Measurements from ENCODE around the gene RLN3.

Gene RLN3, protein sequence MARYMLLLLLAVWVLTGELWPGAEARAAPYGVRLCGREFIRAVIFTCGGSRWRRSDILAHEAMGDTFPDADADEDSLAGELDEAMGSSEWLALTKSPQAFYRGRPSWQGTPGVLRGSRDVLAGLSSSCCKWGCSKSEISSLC

DNA sequence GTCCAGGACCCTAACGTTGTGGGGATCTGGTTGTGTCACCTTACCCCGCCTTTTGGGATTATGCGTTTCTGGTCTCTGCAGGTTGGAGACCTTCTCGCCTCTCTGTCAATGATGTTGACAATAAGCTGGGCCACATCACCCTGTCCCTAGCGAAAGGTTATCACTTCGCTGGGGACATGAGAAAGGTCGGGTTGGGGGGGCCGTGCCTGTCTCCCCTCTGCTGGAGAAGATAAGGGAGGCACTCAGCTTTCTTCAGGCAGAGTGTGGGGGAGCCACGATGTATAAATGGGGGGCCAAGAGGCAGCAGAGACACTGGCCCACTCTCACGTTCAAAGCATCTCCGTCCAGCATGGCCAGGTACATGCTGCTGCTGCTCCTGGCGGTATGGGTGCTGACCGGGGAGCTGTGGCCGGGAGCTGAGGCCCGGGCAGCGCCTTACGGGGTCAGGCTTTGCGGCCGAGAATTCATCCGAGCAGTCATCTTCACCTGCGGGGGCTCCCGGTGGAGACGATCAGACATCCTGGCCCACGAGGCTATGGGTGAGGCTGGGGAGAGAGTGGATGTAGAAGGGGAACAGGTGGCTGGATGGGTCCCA is at the start of gene RLN3:
Gene RLN3, plus strand, starts transcription at position 293 of the 595 bp plus-strand sequence. Its CDS starts 57 bp downstream, at position 350.
- no peak within 1 kb of the TSS for H3K4me3 ChIP-seq (ENCODE audit: low read depth, low read length)
- no peak for DNase-seq (ENCODE audit: low read depth)
- TF ChIP-seq, protein P1, sequence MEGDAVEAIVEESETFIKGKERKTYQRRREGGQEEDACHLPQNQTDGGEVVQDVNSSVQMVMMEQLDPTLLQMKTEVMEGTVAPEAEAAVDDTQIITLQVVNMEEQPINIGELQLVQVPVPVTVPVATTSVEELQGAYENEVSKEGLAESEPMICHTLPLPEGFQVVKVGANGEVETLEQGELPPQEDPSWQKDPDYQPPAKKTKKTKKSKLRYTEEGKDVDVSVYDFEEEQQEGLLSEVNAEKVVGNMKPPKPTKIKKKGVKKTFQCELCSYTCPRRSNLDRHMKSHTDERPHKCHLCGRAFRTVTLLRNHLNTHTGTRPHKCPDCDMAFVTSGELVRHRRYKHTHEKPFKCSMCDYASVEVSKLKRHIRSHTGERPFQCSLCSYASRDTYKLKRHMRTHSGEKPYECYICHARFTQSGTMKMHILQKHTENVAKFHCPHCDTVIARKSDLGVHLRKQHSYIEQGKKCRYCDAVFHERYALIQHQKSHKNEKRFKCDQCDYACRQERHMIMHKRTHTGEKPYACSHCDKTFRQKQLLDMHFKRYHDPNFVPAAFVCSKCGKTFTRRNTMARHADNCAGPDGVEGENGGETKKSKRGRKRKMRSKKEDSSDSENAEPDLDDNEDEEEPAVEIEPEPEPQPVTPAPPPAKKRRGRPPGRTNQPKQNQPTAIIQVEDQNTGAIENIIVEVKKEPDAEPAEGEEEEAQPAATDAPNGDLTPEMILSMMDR (IDR thresholded peaks at IDR 0.05; ENCODE audit: low read depth, low read length) = no peak
- no peak for TF ChIP-seq MYC (IDR thresholded peaks at IDR 0.05; ENCODE audit: low read depth, low read length)
- TF ChIP-seq, protein P2, sequence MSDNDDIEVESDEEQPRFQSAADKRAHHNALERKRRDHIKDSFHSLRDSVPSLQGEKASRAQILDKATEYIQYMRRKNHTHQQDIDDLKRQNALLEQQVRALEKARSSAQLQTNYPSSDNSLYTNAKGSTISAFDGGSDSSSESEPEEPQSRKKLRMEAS (IDR thresholded peaks at IDR 0.05; ENCODE audit: low read depth, low read length) = no peak
- TF ChIP-seq POLR2A (IDR thresholded peaks at IDR 0.05; ENCODE audit: extremely low read depth, insufficient read length) = no peak

DNA sequence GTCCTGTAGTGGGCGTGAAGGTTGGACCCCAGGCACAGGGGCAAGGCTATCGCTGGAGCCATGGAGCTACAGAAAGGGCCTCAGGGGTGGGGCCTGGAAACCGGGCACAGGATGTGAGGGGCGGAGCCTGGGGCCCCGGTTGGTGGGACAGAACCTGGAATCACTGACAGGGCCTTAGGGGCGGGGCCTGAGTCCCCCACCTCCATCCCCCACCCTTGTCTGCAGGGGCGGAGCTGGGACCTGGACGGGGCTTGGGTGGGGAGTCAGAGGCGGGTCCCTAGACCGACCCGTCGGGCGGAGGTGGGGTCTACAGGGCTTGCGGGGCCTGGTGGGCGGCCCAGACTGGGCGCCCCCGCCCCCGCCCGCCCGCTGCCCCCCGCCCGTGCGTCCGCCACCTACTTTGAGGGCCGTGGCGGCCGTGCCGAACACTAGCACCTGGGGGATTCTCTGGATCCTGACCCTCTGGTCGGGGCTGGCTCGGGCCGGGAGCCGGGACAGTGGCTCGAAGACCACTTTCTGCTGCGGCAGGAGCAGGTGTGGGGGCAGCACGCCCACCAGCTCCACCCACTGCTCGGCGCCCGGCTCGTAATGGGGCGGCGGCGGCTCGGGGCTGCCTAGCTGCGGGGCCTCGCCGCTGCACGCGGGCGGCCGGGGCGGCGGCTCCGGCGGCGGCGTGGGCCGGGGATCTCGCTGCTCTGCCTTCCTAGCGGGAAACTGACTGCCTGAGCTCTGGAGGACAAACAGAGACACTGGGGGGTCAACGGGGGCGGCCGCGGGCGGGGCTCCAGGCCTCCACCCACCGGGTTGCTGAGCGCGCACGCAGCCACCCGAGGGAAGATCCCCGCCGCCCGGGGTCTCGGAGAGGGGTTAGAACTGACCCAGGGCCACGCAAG is 49.4 kb upstream of the RLN3 start:
- no peak for DNase-seq (ENCODE audit: low read depth)
- TF ChIP-seq POLR2A (IDR thresholded peaks at IDR 0.05; ENCODE audit: extremely low read depth, insufficient read length) (no peak), MYC (IDR thresholded peaks at IDR 0.05; ENCODE audit: low read depth, low read length) (no peak)
- TF ChIP-seq, protein P1 (IDR thresholded peaks at IDR 0.05; ENCODE audit: low read depth, low read length) = no peak
- TF ChIP-seq, protein P2 (IDR thresholded peaks at IDR 0.05; ENCODE audit: low read depth, low read length) = no peak
- H3K4me3 ChIP-seq (ENCODE audit: low read depth, low read length) = no peak overlapping the region

DNA sequence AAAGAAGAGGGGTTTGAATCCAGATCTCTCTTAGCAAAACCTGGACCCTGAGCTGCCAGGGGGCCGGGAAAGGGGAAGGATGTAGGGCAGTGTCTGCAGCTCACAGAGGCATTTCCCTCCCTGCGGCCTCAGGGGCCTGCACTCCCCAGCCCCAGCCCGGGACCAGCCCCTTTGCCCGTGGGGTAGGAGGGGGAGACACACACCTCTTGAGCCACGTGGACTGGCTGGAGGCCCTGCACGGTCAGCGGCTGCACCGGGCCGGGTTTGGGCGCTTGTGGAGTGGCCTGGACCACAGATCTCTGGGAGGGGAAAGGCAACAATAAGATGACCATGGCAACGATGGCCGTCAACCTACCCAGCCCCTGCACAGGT is 48.7 kb upstream of the RLN3 start:
- H3K4me3 ChIP-seq (ENCODE audit: low read depth, low read length) = no peak overlapping the region
- DNase-seq (ENCODE audit: low read depth) = no peak
- TF ChIP-seq, protein P2 (IDR thresholded peaks at IDR 0.05; ENCODE audit: low read depth, low read length) = no peak
- no peak for TF ChIP-seq MYC (IDR thresholded peaks at IDR 0.05; ENCODE audit: low read depth, low read length)
- TF ChIP-seq, protein P1 (IDR thresholded peaks at IDR 0.05; ENCODE audit: low read depth, low read length) = no peak
- no peak for TF ChIP-seq POLR2A (IDR thresholded peaks at IDR 0.05; ENCODE audit: extremely low read depth, insufficient read length)

DNA sequence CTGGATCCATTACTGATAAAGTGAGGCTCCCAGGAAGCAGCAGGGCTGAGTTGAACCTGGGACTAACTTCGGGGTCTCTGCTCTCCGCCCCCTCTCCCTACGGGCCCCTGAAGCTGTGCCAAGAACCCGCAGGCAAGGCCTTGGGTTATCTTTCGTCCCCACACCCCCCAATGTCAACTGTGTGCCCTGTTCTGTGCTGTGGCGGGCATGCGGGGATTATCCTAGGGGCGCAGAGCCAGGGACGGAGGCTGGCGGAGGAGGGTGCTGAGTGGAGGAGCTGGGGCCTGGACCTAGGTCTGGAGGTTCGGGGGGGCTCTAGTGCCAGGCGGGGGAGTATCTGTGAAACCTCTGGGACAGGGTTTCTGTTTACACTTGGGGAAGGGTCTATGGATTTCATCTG is 48.3 kb upstream of the RLN3 start:
- no peak overlapping the region for H3K4me3 ChIP-seq (ENCODE audit: low read depth, low read length)
- no peak for DNase-seq (ENCODE audit: low read depth)
- TF ChIP-seq, protein P2 (IDR thresholded peaks at IDR 0.05; ENCODE audit: low read depth, low read length) = no peak
- TF ChIP-seq, protein P1 (IDR thresholded peaks at IDR 0.05; ENCODE audit: low read depth, low read length) = no peak
- TF ChIP-seq POLR2A (IDR thresholded peaks at IDR 0.05; ENCODE audit: extremely low read depth, insufficient read length) = no peak
- no peak for TF ChIP-seq MYC (IDR thresholded peaks at IDR 0.05; ENCODE audit: low read depth, low read length)

DNA sequence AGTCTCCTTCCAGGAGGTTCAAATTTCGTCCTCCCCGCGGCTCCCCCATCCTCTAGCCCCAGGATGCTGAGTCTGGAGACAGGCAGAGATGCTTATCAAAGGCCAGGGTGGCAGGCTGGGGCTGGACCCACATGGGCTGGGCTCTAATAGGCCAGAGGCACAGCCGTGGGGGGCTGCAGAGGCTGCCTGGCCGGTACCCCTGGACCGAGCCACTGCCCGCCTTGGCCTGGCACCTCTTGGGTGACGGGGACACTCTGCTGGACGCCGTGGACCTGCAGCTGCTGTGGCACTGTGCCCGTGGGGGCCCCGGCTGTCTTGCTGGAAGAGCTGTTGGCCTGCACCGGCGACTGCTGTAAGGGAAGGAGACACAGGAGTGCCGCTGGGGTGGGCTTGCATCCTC is 47.6 kb upstream of the RLN3 start:
- TF ChIP-seq, protein P1 (IDR thresholded peaks at IDR 0.05; ENCODE audit: low read depth, low read length) = no peak
- TF ChIP-seq MYC (IDR thresholded peaks at IDR 0.05; ENCODE audit: low read depth, low read length) = no peak
- TF ChIP-seq, protein P2 (IDR thresholded peaks at IDR 0.05; ENCODE audit: low read depth, low read length) = no peak
- TF ChIP-seq POLR2A (IDR thresholded peaks at IDR 0.05; ENCODE audit: extremely low read depth, insufficient read length) = no peak
- no peak for DNase-seq (ENCODE audit: low read depth)
- H3K4me3 ChIP-seq (ENCODE audit: low read depth, low read length) = no peak overlapping the region

Measured in NB4 (cell line).